ENCODE data around the gene ABCC11.

GRCh38 chr16:48274476-48274875 is 27.1 kb upstream of the ABCC11 start:
- TF ChIP-seq POLR2AphosphoS5 (IDR thresholded peaks at IDR 0.05; ENCODE audit: insufficient read depth in 1 of 2, low read depth in 1 of 2) (no peak), POLR2A (IDR thresholded peaks at IDR 0.05) (no peak)

Data from vagina (tissue), 2 donors.